ENCODE results near the gene CPNE5. TPM values are rescaled to one million over a fixed set of nuclear protein-coding genes. Genes with fewer than 3 reads are reported as not detected.

Gene CPNE5
- total and polyA plus RNA-seq, 9 of the 15 experiments (the other 6 are each of a cell fraction or from before 2014, with no cell fraction given), result 0.14 to 1.0 (median 0.46) TPM; not detected in 2

- TF ChIP-seq CHD7 (IDR thresholded peaks at IDR 0.05; ENCODE audit: low read depth, low read length) (no peak), CC2D1A (IDR thresholded peaks at IDR 0.05) (0 out of 2 replicates have a peak, but pooled peaks have one; percentile 41), SP1 (CRISPR knock-in tag; IDR thresholded peaks at IDR 0.05) (no peak), ZHX1 (conservative IDR thresholded peaks at IDR 0.05; ENCODE audit: low read length) (no peak), SUPT5H (IDR thresholded peaks at IDR 0.05) (no peak), MCM3 (IDR thresholded peaks at IDR 0.05) (no peak), HMBOX1 (IDR thresholded peaks at IDR 0.05) (peak; percentile 45; the same call in 1 of the 2 replicates), TRIM28 (IDR thresholded peaks at IDR 0.05) (no peak)
- TF ChIP-seq, protein P1, sequence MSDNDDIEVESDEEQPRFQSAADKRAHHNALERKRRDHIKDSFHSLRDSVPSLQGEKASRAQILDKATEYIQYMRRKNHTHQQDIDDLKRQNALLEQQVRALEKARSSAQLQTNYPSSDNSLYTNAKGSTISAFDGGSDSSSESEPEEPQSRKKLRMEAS (CRISPR knock-in tag; IDR thresholded peaks at IDR 0.05), result 0 out of 2 replicates have a peak, but pooled peaks have one; percentile 25
- TF ChIP-seq, protein P2, sequence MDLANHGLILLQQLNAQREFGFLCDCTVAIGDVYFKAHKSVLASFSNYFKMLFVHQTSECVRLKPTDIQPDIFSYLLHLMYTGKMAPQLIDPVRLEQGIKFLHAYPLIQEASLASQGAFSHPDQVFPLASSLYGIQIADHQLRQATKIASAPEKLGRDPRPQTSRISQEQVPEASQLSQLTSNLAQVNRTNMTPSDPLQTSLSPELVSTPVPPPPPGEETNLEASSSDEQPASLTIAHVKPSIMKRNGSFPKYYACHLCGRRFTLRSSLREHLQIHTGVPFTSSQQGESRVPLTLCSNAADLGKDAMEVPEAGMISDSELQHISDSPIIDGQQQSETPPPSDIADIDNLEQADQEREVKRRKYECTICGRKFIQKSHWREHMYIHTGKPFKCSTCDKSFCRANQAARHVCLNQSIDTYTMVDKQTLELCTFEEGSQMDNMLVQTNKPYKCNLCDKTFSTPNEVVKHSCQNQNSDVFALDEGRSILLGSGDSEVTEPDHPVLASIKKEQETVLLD (IDR thresholded peaks at IDR 0.05), result no peak
Observed at GRCh38 chr6:36724514-36725390, 114.5 kb downstream of the CPNE5 start (continued).
